Measurements from ENCODE around the gene PRLH. TPM values are rescaled to one million over a fixed set of nuclear protein-coding genes. Genes with fewer than 3 reads are reported as not detected.

PRLH gene
- total and polyA plus RNA-seq, 3 donors from 2014 or later = not detected

DNA sequence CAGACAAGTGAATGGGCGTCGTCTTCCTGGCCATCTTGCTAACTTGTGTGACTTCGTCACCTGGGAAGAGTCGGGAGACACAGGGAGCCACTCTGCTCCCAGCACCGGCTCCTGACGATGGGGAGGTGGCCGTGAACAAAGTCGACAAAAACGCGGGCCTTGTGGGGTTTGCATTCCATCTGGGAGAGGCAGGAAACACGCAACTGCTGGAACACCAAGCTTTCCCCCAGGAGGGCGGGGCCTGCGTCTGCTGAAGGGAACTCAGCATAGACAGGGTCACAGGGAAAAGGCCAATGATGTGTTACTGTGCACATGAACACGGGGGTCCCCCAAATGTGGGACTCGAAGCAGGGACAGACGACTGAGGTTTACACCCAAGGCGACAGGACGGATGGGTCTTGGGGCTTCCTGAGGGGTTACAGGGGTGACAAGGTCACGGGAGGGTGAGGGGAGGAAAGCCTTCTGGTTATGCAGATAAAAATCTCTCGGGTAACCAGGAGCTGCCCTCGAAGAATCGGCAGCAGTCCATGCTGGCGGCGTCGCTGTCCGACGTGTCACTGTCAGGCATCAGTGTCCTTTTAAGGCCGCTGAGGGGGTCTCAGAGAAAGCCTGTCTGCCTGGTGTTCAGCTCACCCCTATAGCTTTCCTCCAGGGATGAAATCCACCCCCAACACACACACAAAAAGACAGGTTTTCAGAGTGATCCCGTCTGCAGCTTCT, 28.2 kb upstream of the PRLH start:
- Histone ChIP-seq H3K4me1 (peaks cover 17% of the 10 kb centered on the region), H3K27me3 (no peaks in the 10 kb centered on the region), H3K4me3 (no peak overlapping the region), H3K36me3 (ENCODE audit: low read depth, missing control alignments) (no peaks in the 10 kb centered on the region), H3K27ac (no peak overlapping the region), H3K9me3 (no peaks in the 10 kb centered on the region)
- TF ChIP-seq POLR2A (IDR thresholded peaks at IDR 0.05) = no peak
- TF ChIP-seq, protein P1, sequence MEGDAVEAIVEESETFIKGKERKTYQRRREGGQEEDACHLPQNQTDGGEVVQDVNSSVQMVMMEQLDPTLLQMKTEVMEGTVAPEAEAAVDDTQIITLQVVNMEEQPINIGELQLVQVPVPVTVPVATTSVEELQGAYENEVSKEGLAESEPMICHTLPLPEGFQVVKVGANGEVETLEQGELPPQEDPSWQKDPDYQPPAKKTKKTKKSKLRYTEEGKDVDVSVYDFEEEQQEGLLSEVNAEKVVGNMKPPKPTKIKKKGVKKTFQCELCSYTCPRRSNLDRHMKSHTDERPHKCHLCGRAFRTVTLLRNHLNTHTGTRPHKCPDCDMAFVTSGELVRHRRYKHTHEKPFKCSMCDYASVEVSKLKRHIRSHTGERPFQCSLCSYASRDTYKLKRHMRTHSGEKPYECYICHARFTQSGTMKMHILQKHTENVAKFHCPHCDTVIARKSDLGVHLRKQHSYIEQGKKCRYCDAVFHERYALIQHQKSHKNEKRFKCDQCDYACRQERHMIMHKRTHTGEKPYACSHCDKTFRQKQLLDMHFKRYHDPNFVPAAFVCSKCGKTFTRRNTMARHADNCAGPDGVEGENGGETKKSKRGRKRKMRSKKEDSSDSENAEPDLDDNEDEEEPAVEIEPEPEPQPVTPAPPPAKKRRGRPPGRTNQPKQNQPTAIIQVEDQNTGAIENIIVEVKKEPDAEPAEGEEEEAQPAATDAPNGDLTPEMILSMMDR (IDR thresholded peaks at IDR 0.05) = no peak
- WGBS, 2 donors = 89 to 90% methylated on average over 28 to 29 of the region's 29 CpGs
- intact Hi-C loops (cut with DNase I; ENCODE audit: low total_unique reads) = no loop called here
- no peak for DNase-seq

DNA sequence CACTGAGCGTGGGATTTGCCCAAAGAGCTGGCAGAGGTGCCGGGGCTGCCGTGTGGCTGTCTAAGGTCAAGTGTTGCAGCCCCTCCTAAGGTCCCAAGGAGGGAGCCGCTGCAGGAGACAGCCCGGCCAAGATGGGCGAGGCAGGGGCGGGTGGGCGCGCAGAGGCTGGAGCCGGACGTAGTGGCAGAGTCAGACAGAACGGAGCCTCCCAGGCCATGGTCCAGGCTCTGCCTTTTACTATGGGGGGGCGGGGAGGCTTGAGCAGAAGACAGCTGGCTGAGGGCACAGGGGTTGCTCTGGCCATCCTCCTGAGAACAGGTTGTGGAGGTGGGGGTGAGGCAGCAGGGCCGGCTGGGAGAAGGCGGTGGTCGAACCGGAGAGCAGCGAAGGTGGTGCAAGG, 27.5 kb upstream of the PRLH start:
- H3K4me3 ChIP-seq = no peak overlapping the region
- no peaks in the 10 kb centered on the region for H3K36me3 ChIP-seq (ENCODE audit: low read depth, missing control alignments)
- WGBS, 2 donors = 79 to 91% methylated on average over 18 of the region's 18 CpGs
- intact Hi-C loops (cut with DNase I; ENCODE audit: low total_unique reads) = no loop called here
- TF ChIP-seq, protein P1 (IDR thresholded peaks at IDR 0.05) = no peak
- TF ChIP-seq POLR2A (IDR thresholded peaks at IDR 0.05) = no peak
- H3K27me3 ChIP-seq = no peaks in the 10 kb centered on the region
- no peaks in the 10 kb centered on the region for H3K9me3 ChIP-seq
- no peak overlapping the region for H3K27ac ChIP-seq
- DNase-seq = no peak
- H3K4me1 ChIP-seq = peaks cover 17% of the 10 kb centered on the region

DNA sequence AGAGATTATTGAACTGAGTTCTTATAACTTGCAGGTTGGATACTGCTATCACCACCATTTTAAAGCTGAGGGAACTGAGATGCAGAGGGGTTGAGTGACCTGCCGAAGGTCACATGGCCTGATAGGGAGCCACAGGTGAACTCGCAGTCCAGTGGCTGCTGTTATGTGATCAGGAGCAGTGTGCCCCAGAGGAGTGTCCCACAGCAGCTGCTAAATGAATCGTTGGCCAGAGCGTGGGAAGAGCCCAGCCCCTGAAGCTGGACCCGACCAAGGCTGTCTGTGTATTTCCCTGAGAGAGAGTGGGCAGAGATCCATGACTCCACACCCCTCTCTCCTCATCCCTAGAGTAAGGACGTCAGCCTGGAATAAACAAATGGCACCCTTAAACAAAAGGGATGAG, 26.7 kb upstream of the PRLH start:
- H3K9me3 ChIP-seq = no peaks in the 10 kb centered on the region
- TF ChIP-seq, protein P1 (IDR thresholded peaks at IDR 0.05) = no peak
- 48 to 58% methylated on average over 6 of the region's 6 CpGs for WGBS, 2 donors
- no peaks in the 10 kb centered on the region for H3K36me3 ChIP-seq (ENCODE audit: low read depth, missing control alignments)
- peaks cover 17% of the 10 kb centered on the region for H3K4me1 ChIP-seq
- H3K27ac ChIP-seq = peak overlapping the region; percentile 56 to 84
- H3K4me3 ChIP-seq = no peak overlapping the region
- intact Hi-C loops (cut with DNase I; ENCODE audit: low total_unique reads) = no loop called here
- no peaks in the 10 kb centered on the region for H3K27me3 ChIP-seq
- peak; percentile 46 for DNase-seq

DNA sequence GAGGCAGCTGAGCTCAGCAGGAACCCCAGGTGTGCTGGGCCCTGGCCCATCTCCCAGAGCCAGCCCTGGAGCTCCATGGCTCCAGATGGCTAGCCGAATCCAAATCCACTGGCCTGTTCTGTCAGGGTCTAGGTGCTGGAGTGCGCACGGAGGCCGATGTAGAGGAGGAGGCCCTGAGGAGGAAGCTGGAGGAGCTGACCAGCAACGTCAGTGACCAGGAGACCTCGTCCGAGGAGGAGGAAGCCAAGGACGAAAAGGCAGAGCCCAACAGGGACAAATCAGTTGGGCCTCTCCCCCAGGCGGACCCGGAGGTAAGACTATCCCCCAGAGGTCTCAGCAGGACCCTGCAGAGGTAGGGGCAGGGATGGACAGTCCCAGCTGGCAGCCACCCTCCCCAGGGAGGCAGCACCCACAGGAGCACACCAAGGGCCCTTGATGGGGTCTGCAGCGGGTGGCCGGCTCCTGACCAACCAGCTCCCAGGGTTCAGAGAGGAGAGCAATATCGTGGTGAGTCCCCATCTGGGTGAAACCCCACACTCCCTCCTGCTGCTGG, 26.1 kb upstream of the PRLH start:
- Histone ChIP-seq H3K36me3 (ENCODE audit: low read depth, missing control alignments) (no peaks in the 10 kb centered on the region), H3K9me3 (no peaks in the 10 kb centered on the region), H3K27ac (peak overlapping the region; percentile 56 to 84), H3K4me1 (peaks cover 17% of the 10 kb centered on the region), H3K27me3 (no peaks in the 10 kb centered on the region), H3K4me3 (no peak overlapping the region)
- no peak for TF ChIP-seq POLR2A (IDR thresholded peaks at IDR 0.05)
- TF ChIP-seq, protein P1 (IDR thresholded peaks at IDR 0.05) = no peak
- peak; percentile 36 for DNase-seq
- 54 to 70% methylated on average over 10 to 13 of the region's 13 CpGs for WGBS, 2 donors
- intact Hi-C loops (cut with DNase I; ENCODE audit: low total_unique reads) = no loop called here

DNA sequence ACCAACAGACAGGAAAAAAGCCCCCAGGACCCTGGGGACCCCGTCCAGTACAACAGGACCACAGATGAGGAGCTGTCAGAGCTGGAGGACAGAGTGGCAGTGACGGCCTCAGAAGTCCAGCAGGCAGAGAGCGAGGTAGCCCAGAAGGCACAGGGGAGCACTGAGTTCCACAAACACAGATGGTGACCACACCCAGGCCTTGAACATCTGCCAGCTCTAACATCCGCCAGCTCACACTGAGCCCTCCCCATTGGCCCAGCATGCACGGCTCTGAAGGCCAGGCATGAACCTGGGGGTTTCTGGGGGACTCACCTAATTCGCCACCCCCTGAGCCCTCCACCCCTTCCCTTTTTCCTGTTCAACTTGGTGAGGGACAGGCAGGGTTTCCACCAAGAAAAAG, 25.6 kb upstream of the PRLH start:
- Histone ChIP-seq H3K9me3 (no peaks in the 10 kb centered on the region), H3K4me1 (peaks cover 17% of the 10 kb centered on the region), H3K4me3 (no peak overlapping the region), H3K27ac (peak overlapping the region; percentile 56 to 84), H3K36me3 (ENCODE audit: low read depth, missing control alignments) (no peaks in the 10 kb centered on the region), H3K27me3 (no peaks in the 10 kb centered on the region)
- 38 to 57% methylated on average over 6 of the region's 6 CpGs for WGBS, 2 donors
- intact Hi-C loops (cut with DNase I; ENCODE audit: low total_unique reads) = no loop called here
- TF ChIP-seq POLR2A (IDR thresholded peaks at IDR 0.05) = no peak
- TF ChIP-seq, protein P1 (IDR thresholded peaks at IDR 0.05) = no peak
- DNase-seq = peak; percentile 84
